OCI-LY1 (cell line): ENCODE measurements around the gene RECQL5.

ENCODE experiments used
- CTCF ChIP-seq: fragments of 200-600 bp; sonication (generic), shearing (Covaris generic); IDR thresholded peaks from 2 replicates; pipeline ENCODE4 v1.5.1; 2017; ENCODE audit warnings: mild to moderate bottlenecking, antibody characterized with exemption, low read length, moderate library complexity, mixed read lengths
- EZH2 ChIP-seq: fragments of 200-600 bp; sonication (generic), shearing (Covaris generic); IDR thresholded peaks from 2 replicates; pipeline ENCODE4 v1.8.0; 2017; ENCODE audit warnings: borderline replicate concordance, mixed run types, mild to moderate bottlenecking, antibody characterized with exemption, low read length, moderate library complexity, mixed read lengths

- TF ChIP-seq CTCF (no peak), EZH2 (no peak)
These were observed 29.4 kb downstream of the RECQL5 start for GRCh38 chr17:75637551-75637950.
